A549 (cell line): ENCODE results near the gene ALCAM. TPM values are rescaled to one million over a fixed set of nuclear protein-coding genes. Genes with fewer than 3 reads are reported as not detected.

Experiments used
- ATAC-seq, 2 experiments: fragments of 200-7000 bp in 1 of 2; fragments of >200 bp in 1 of 2; cut with Nextera tagmentation in 1 of 2; cut with Tn5 transposase in 1 of 2; 3 replicates each; pipeline versions ENCODE4 v1.8.0 to v1.9.1; 2018 to 2020; ENCODE audit warnings: mild to moderate bottlenecking in 1 of 2, moderate library complexity in 1 of 2
- CTCF ChIA-PET: fragments of 300-600 bp; sonication (Branson Sonifier 250); formaldehyde crosslinking; extraction: SDS; loops from one replicate; lab custom pipeline; 2021; ENCODE audit warnings: antibody characterized with exemption, inconsistent platforms; lab: Yijun Ruan, JAX
- POLR2A ChIA-PET: fragments of 350-600 bp; formaldehyde crosslinking; extraction: SDS; loops from one replicate; lab custom pipeline; 2021; ENCODE audit warnings: antibody characterized with exemption, inconsistent platforms; lab: Yijun Ruan, JAX
- DNase-seq, 2 experiments: peaks; one replicate each; pipeline versions ENCODE4 v3.0.0 to v3.0.0-alpha.2; 2011 to 2016; ENCODE audit warnings: low read depth in 1 of 2, low spot score in 1 of 2
- FAIRE-seq: peaks from 2 replicates; lab custom pipeline; 2011; peaks lifted over from hg19 to GRCh38; lab: Jason Lieb, UNC
- H3K27ac ChIP-seq, 2 experiments: fragments of >200 bp; sonication (Bioruptor Twin); formaldehyde crosslinking; 3 replicates each; pipeline ENCODE4 v1.5.1; 2016 to 2017
- H3K4me1 ChIP-seq: fragments of >200 bp; sonication (Bioruptor Twin); formaldehyde crosslinking; 3 replicates; pipeline ENCODE4 v1.6.1; 2016
- H3K4me2 ChIP-seq: fragments of >200 bp; sonication (Bioruptor Twin); formaldehyde crosslinking; 3 replicates; pipeline ENCODE4 v1.6.1; 2016
- H3K4me3 ChIP-seq: fragments of >200 bp; sonication (Bioruptor Twin); formaldehyde crosslinking; 3 replicates; pipeline ENCODE4 v1.5.1; 2016
- H3K9me3 ChIP-seq: fragments of >200 bp; sonication (Bioruptor Twin); formaldehyde crosslinking; 3 replicates; pipeline ENCODE4 v1.6.1; 2016
- CBX2 ChIP-seq: fragments of 200-600 bp; sonication (generic); IDR thresholded peaks from 2 replicates; pipeline ENCODE4 v1.6.1; 2016; ENCODE audit warnings: low read depth, mild to moderate bottlenecking, borderline replicate concordance
- CHD2 ChIP-seq: fragments of 150-350 bp; IDR thresholded peaks from 2 replicates; pipeline ENCODE4 v1.6.1; 2014; ENCODE audit warnings: low read length; ENCODE audit not compliant: partially characterized antibody
- EHF ChIP-seq: fragments of 250-450 bp; sonication (Bioruptor Pico); IDR thresholded peaks from 2 replicates; pipeline ENCODE4 v1.5.0; 2020; ENCODE audit warnings: mild to moderate bottlenecking
- EHMT2 ChIP-seq: fragments of 200-600 bp; sonication (generic); IDR thresholded peaks from 2 replicates; pipeline ENCODE4 v1.6.1; 2016; ENCODE audit warnings: antibody characterized with exemption, low read depth, mild to moderate bottlenecking, moderate library complexity
- FOSL2 ChIP-seq, 2 experiments: fragments of 450-650 bp in 1 of 2; fragments of >200 bp in 1 of 2; sonication (Bioruptor Twin) in 1 of 2; formaldehyde crosslinking; IDR thresholded peaks; 2 replicates each; pipeline versions ENCODE4 v1.5.0 to v1.6.1; 2016 to 2020; ENCODE audit warnings: mild to moderate bottlenecking in 1 of 2, moderate library complexity in 1 of 2
- JUN ChIP-seq, 2 experiments: fragments of >200 bp; sonication (Bioruptor Twin); formaldehyde crosslinking; IDR thresholded peaks; 2 replicates in 1 of 2; 3 replicates in 1 of 2; pipeline ENCODE4 v1.6.1; 2016 to 2017
- JUNB ChIP-seq: fragments of >200 bp; sonication (Bioruptor Twin); formaldehyde crosslinking; IDR thresholded peaks from 2 replicates; pipeline ENCODE4 v1.6.1; 2016
- MAFK ChIP-seq: fragments of 450-650 bp; IDR thresholded peaks from 2 replicates; pipeline ENCODE4 v1.6.1; 2014; ENCODE audit not compliant: partially characterized antibody
- MAZ ChIP-seq: fragments of 150-350 bp; IDR thresholded peaks from 2 replicates; pipeline ENCODE4 v1.6.1; 2014; ENCODE audit warnings: antibody characterized with exemption, low read depth, low read length, borderline replicate concordance
- MYC ChIP-seq: IDR thresholded peaks from 2 replicates; pipeline ENCODE4 v1.6.1; 2012; ENCODE audit warnings: mild to moderate bottlenecking, inconsistent platforms, low read length, improper control_type of control experiment, borderline replicate concordance
- NR3C1 ChIP-seq: fragments of >200 bp; sonication (Bioruptor Twin); formaldehyde crosslinking; IDR thresholded peaks from 3 replicates; pipeline ENCODE4 v1.6.1; 2017
- TFCP2L1 ChIP-seq: fragments of 250-450 bp; sonication (Bioruptor Pico); IDR thresholded peaks from 2 replicates; pipeline ENCODE4 v1.5.0; 2021; ENCODE audit warnings: mild to moderate bottlenecking
- ZSCAN20 ChIP-seq: fragments of 250-450 bp; sonication (Bioruptor Pico); IDR thresholded peaks from 2 replicates; pipeline ENCODE4 v1.8.0; 2022; ENCODE audit warnings: mild to moderate bottlenecking, moderate library complexity
- WGBS: methylation state at CpG from one replicate; pipeline ENCODE4 v1.1.6; 2017; ENCODE audit errors: missing lambda C conversion rate; 5-methylcytosine and 5-hydroxymethylcytosine counted together
- polyA plus RNA-seq, 4 experiments: library from polyadenylated mRNA; depleted of rRNA in 3 of 4; stranded (reverse); fragments of >200 nt; fragmentation: RNase III in 1 of 4; extraction: RNeasy Plus Mini Kit Qiagen cat#74134 plus additional on column Dnase treatment in 1 of 4; gene quantifications; 2 replicates in 3 of 4; 3 replicates in 1 of 4; pipeline ENCODE4 v1.2.3, GENCODE V29; 2011 to 2017
- TF ChIP-seq, protein P1 (sequence below): IDR thresholded peaks from 2 replicates; pipeline ENCODE4 v1.6.1; 2012; ENCODE audit warnings: low read depth, borderline replicate concordance
- TF ChIP-seq, protein P2 (sequence below): fragments of 250-450 bp; sonication (Bioruptor Pico); IDR thresholded peaks from 2 replicates; pipeline ENCODE4 v1.5.0; 2021; ENCODE audit warnings: mild to moderate bottlenecking, moderate library complexity, borderline replicate concordance
- TF ChIP-seq, protein P3 (sequence below): fragments of 450-650 bp; IDR thresholded peaks from 2 replicates; pipeline ENCODE4 v1.6.1; 2014; ENCODE audit warnings: antibody characterized with exemption

Gene ALCAM
- polyA plus RNA-seq, 2 of the 4 experiments (the other 2 are of a cell fraction) = 57.1 to 145 TPM

DNA sequence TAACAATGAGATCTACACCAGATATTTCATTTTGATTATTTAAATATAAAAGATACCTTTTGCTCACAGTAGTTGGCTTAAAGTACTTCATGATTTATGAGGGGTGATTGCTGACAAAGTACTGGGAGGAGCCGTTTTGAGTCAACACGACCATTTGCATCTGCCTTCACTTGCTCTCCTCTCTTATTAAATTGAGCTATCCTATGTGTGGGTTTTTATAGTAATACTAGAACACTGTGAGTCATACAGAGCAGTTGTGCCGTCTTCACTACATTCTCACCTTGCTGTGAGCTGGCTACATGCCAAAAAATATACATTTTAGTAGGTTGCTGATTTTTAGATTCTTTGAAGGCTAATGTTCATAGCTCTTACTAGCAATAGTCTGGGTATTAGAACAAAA lies 161.2 kb downstream of the ALCAM start:
- TF ChIP-seq, protein P1, sequence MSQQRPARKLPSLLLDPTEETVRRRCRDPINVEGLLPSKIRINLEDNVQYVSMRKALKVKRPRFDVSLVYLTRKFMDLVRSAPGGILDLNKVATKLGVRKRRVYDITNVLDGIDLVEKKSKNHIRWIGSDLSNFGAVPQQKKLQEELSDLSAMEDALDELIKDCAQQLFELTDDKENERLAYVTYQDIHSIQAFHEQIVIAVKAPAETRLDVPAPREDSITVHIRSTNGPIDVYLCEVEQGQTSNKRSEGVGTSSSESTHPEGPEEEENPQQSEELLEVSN = no peak
- TF ChIP-seq FOSL2 (IDR thresholded peaks at IDR 0.05) = no peak
- TF ChIP-seq FOSL2 (CRISPR knock-in tag; IDR thresholded peaks at IDR 0.05) = 0 out of 2 replicates have a peak, but pooled peaks have one; percentile 21
- H3K4me1 ChIP-seq = peaks cover 46% of the 10 kb centered on the region
- H3K9me3 ChIP-seq = no peaks in the 10 kb centered on the region
- no peak overlapping the region for H3K4me3 ChIP-seq
- WGBS = 47% methylated on average over 3 of the region's 3 CpGs
- CTCF ChIA-PET = interaction anchor here (0.7 to 4.4 kb wide), 4 partner anchors 10 to 408 kb away, joined by 3 to 35 read pairs (median 7); partner anchors contain the start of gene ALCAM
- no peak overlapping the region; a peak in 1 of 6 replicates for H3K27ac ChIP-seq
- ATAC-seq (no peak), FAIRE-seq (no peak), DNase-seq (peak in 1 of 2 experiments; percentile 22)
- 0 out of 3 replicates have a peak overlapping the region, but pooled peaks have one; percentile 5 for H3K4me2 ChIP-seq
- POLR2A ChIA-PET = interaction anchor here (0.6 kb wide), 1 partner anchor 80 kb away, joined by 4 read pairs; no protein-coding TSS in a partner anchor

DNA sequence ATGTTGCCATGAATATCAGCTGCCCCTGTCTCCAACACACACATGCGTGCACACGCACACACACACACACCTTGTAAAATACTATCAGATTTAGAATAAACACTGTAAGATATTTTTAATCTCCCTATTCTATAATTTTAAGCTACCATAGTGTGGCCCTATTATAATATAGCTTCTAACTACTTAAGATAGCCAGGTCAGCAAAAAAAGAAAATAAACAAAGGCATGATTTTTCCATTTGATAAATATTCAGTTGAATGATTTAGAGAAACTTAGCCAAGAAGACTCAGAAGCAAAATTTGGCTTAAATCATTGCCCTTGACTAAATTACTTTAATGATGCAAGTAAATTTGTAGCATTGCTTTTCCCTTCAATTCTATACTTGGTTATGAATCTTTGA lies 162.2 kb downstream of the ALCAM start:
- Histone ChIP-seq H3K9me3 (no peaks in the 10 kb centered on the region), H3K4me1 (peaks cover 42% of the 10 kb centered on the region), H3K27ac (no peak overlapping the region), H3K4me2 (peak overlapping the region; percentile 21; the same call in 1 of the 3 replicates), H3K4me3 (no peak overlapping the region)
- FAIRE-seq (no peak), DNase-seq (no peak)
- 97% methylated on average over 2 of the region's 2 CpGs for WGBS
- TF ChIP-seq, protein P1 = no peak
- no peak for TF ChIP-seq JUNB
- TF ChIP-seq ZSCAN20 (CRISPR knock-in tag) = no peak
- TF ChIP-seq MAFK = peak; percentile 83
- no peak for TF ChIP-seq CBX2
- no peak for TF ChIP-seq EHMT2
- no peak for TF ChIP-seq TFCP2L1 (CRISPR knock-in tag)
- TF ChIP-seq, all 56 proteins: peak for 1
- ChIA-PET POLR2A (no interaction called here), CTCF (interaction anchor here (3.1 to 4.4 kb wide), 2 partner anchors 11 to 162 kb away, joined by 11 to 35 read pairs; partner anchors contain the start of gene ALCAM)
- no peak for ATAC-seq

DNA sequence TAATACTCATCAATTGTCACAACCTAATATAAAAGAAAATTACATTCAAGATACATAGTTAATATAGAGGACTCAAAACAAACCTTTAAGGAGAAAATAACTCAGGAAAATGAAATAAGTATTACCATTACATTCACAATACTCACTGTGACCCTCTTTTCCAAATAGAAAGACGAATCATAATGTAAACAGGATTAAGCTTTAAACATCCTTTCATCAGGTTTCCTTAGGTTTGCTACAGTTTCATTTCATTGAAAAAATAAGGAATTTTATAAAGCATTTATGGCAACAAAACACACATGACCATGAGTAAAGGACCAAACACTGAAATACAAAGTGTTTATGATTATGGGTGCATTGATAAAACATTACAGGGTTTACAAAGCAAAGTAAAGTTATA lies 162.7 kb downstream of the ALCAM start:
- POLR2A ChIA-PET = no interaction called here
- peaks cover 42% of the 10 kb centered on the region for H3K4me1 ChIP-seq
- no peak overlapping the region for H3K27ac ChIP-seq
- H3K4me3 ChIP-seq = no peak overlapping the region
- ATAC-seq (no peak), DNase-seq (no peak), FAIRE-seq (no peak)
- CTCF ChIA-PET = interaction anchor here (3.1 to 4.4 kb wide), 2 partner anchors 12 to 162 kb away, joined by 11 to 35 read pairs; partner anchors contain the start of gene ALCAM
- H3K4me2 ChIP-seq = peak overlapping the region; percentile 21; the same call in 1 of the 3 replicates
- TF ChIP-seq CHD2 (no peak), EHF (CRISPR knock-in tag) (no peak), JUN (IDR thresholded peaks at IDR 0.05) (no peak), MAZ (no peak), NR3C1 (no peak), MYC (no peak)
- TF ChIP-seq, protein P2, sequence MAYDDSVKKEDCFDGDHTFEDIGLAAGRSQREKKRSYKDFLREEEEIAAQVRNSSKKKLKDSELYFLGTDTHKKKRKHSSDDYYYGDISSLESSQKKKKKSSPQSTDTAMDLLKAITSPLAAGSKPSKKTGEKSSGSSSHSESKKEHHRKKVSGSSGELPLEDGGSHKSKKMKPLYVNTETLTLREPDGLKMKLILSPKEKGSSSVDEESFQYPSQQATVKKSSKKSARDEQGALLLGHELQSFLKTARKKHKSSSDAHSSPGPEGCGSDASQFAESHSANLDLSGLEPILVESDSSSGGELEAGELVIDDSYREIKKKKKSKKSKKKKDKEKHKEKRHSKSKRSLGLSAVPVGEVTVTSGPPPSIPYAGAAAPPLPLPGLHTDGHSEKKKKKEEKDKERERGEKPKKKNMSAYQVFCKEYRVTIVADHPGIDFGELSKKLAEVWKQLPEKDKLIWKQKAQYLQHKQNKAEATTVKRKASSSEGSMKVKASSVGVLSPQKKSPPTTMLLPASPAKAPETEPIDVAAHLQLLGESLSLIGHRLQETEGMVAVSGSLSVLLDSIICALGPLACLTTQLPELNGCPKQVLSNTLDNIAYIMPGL = no peak
- TF ChIP-seq, protein P1 = no peak
- TF ChIP-seq, protein P3, sequence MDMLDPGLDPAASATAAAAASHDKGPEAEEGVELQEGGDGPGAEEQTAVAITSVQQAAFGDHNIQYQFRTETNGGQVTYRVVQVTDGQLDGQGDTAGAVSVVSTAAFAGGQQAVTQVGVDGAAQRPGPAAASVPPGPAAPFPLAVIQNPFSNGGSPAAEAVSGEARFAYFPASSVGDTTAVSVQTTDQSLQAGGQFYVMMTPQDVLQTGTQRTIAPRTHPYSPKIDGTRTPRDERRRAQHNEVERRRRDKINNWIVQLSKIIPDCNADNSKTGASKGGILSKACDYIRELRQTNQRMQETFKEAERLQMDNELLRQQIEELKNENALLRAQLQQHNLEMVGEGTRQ = no peak
- no peaks in the 10 kb centered on the region for H3K9me3 ChIP-seq
- 19% methylated on average over 1 of the region's 1 CpG for WGBS
